ENCODE data around the gene DNAJC21. TPM values are rescaled to one million over a fixed set of nuclear protein-coding genes. Genes with fewer than 3 reads are reported as not detected.
A peak's percentile ranks its signal among the peaks of the same experiment; 100 is the strongest.

DNAJC21 gene
- total and polyA plus RNA-seq, 9 of the 15 experiments (the other 6 are each of a cell fraction or from before 2014, with no cell fraction given): 26.6 to 105 (median 70.7) TPM

GRCh38 chr5:34923694-34924461 lies 5.5 kb upstream of the DNAJC21 start (continued):
- TF ChIP-seq, protein P1, sequence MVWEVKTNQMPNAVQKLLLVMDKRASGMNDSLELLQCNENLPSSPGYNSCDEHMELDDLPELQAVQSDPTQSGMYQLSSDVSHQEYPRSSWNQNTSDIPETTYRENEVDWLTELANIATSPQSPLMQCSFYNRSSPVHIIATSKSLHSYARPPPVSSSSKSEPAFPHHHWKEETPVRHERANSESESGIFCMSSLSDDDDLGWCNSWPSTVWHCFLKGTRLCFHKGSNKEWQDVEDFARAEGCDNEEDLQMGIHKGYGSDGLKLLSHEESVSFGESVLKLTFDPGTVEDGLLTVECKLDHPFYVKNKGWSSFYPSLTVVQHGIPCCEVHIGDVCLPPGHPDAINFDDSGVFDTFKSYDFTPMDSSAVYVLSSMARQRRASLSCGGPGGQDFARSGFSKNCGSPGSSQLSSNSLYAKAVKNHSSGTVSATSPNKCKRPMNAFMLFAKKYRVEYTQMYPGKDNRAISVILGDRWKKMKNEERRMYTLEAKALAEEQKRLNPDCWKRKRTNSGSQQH (CRISPR knock-in tag; IDR thresholded peaks at IDR 0.05): no peak
- no peak for TF ChIP-seq EZH2 (IDR thresholded peaks at IDR 0.05; ENCODE audit: borderline replicate concordance, low read depth, low read length)
- no peak for TF ChIP-seq ETV5 (CRISPR knock-in tag; IDR thresholded peaks at IDR 0.05; ENCODE audit: low read depth)
- peak; percentile 38; the same call in 1 of the 2 replicates for TF ChIP-seq CBFA2T2 (conservative IDR thresholded peaks at IDR 0.05)
- TF ChIP-seq, protein P2, sequence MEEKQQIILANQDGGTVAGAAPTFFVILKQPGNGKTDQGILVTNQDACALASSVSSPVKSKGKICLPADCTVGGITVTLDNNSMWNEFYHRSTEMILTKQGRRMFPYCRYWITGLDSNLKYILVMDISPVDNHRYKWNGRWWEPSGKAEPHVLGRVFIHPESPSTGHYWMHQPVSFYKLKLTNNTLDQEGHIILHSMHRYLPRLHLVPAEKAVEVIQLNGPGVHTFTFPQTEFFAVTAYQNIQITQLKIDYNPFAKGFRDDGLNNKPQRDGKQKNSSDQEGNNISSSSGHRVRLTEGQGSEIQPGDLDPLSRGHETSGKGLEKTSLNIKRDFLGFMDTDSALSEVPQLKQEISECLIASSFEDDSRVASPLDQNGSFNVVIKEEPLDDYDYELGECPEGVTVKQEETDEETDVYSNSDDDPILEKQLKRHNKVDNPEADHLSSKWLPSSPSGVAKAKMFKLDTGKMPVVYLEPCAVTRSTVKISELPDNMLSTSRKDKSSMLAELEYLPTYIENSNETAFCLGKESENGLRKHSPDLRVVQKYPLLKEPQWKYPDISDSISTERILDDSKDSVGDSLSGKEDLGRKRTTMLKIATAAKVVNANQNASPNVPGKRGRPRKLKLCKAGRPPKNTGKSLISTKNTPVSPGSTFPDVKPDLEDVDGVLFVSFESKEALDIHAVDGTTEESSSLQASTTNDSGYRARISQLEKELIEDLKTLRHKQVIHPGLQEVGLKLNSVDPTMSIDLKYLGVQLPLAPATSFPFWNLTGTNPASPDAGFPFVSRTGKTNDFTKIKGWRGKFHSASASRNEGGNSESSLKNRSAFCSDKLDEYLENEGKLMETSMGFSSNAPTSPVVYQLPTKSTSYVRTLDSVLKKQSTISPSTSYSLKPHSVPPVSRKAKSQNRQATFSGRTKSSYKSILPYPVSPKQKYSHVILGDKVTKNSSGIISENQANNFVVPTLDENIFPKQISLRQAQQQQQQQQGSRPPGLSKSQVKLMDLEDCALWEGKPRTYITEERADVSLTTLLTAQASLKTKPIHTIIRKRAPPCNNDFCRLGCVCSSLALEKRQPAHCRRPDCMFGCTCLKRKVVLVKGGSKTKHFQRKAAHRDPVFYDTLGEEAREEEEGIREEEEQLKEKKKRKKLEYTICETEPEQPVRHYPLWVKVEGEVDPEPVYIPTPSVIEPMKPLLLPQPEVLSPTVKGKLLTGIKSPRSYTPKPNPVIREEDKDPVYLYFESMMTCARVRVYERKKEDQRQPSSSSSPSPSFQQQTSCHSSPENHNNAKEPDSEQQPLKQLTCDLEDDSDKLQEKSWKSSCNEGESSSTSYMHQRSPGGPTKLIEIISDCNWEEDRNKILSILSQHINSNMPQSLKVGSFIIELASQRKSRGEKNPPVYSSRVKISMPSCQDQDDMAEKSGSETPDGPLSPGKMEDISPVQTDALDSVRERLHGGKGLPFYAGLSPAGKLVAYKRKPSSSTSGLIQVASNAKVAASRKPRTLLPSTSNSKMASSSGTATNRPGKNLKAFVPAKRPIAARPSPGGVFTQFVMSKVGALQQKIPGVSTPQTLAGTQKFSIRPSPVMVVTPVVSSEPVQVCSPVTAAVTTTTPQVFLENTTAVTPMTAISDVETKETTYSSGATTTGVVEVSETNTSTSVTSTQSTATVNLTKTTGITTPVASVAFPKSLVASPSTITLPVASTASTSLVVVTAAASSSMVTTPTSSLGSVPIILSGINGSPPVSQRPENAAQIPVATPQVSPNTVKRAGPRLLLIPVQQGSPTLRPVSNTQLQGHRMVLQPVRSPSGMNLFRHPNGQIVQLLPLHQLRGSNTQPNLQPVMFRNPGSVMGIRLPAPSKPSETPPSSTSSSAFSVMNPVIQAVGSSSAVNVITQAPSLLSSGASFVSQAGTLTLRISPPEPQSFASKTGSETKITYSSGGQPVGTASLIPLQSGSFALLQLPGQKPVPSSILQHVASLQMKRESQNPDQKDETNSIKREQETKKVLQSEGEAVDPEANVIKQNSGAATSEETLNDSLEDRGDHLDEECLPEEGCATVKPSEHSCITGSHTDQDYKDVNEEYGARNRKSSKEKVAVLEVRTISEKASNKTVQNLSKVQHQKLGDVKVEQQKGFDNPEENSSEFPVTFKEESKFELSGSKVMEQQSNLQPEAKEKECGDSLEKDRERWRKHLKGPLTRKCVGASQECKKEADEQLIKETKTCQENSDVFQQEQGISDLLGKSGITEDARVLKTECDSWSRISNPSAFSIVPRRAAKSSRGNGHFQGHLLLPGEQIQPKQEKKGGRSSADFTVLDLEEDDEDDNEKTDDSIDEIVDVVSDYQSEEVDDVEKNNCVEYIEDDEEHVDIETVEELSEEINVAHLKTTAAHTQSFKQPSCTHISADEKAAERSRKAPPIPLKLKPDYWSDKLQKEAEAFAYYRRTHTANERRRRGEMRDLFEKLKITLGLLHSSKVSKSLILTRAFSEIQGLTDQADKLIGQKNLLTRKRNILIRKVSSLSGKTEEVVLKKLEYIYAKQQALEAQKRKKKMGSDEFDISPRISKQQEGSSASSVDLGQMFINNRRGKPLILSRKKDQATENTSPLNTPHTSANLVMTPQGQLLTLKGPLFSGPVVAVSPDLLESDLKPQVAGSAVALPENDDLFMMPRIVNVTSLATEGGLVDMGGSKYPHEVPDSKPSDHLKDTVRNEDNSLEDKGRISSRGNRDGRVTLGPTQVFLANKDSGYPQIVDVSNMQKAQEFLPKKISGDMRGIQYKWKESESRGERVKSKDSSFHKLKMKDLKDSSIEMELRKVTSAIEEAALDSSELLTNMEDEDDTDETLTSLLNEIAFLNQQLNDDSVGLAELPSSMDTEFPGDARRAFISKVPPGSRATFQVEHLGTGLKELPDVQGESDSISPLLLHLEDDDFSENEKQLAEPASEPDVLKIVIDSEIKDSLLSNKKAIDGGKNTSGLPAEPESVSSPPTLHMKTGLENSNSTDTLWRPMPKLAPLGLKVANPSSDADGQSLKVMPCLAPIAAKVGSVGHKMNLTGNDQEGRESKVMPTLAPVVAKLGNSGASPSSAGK (IDR thresholded peaks at IDR 0.05): no peak
- TF ChIP-seq SREBF1 (IDR thresholded peaks at IDR 0.05; ENCODE audit: borderline replicate concordance, low read depth, low read length): no peak
- no peak for TF ChIP-seq PCBP2 (IDR thresholded peaks at IDR 0.05; ENCODE audit: low read depth, low read length, poor library complexity, severe bottlenecking)
- TF ChIP-seq IFI16 (CRISPR knock-in tag; IDR thresholded peaks at IDR 0.05): no peak
- TF ChIP-seq STAT5A (IDR thresholded peaks at IDR 0.05; ENCODE audit: borderline replicate concordance, low read length): peak; percentile 41; the same call in 1 of the 2 replicates
- no peak for TF ChIP-seq RBM14 (IDR thresholded peaks at IDR 0.05; ENCODE audit: borderline replicate concordance, insufficient read depth, low read depth, low read length)
- no peak for TF ChIP-seq YBX1 (IDR thresholded peaks at IDR 0.05)
- peak; percentile 60 for TF ChIP-seq CREM (IDR thresholded peaks at IDR 0.05; ENCODE audit: low read depth)
- peak; percentile 54; the same call in 1 of the 2 replicates for TF ChIP-seq GTF2E2 (tag; IDR thresholded peaks at IDR 0.05)
- no peak for TF ChIP-seq XRCC4 (IDR thresholded peaks at IDR 0.05; ENCODE audit: extremely low read depth, insufficient read depth, insufficient read length)
- TF ChIP-seq CCNT2 (IDR thresholded peaks at IDR 0.05; ENCODE audit: borderline replicate concordance, extremely low read depth, insufficient read length, low read depth, low read length): peak; percentile 50
